Activated CD8-positive, alpha-beta T cell treated with anti-CD3 and anti-CD28 coated beads, Interleukin-2, amount 10 ng/mL, durations not matched to agents 7 days and 5 days (primary cell): Measurements from ENCODE around the gene NKD2. TPM values are rescaled to one million over a fixed set of nuclear protein-coding genes. Genes with fewer than 3 reads are reported as not detected.

Experiments used
- ATAC-seq: fragments of 150-1000 bp; cut with Tn5 transposase; one replicate; pipeline ENCODE4 v1.10.0; 2021; ENCODE audit warnings: moderate library complexity
- CTCF ChIA-PET: fragments of 350-600 bp; sonication (Branson Sonifier 250); formaldehyde crosslinking; loops from one replicate; lab custom pipeline; 2021; ENCODE audit warnings: antibody characterized with exemption; lab: Charles Lee
- POLR2A ChIA-PET: fragments of 350-600 bp; sonication (Branson Sonifier 250); formaldehyde crosslinking; loops from one replicate; lab custom pipeline; 2021; ENCODE audit warnings: antibody characterized with exemption; lab: Charles Lee
- DNase-seq: peaks from one replicate; pipeline ENCODE4 v3.0.0-alpha.2; 2020
- H3K27ac Mint-ChIP-seq: one replicate; pipeline ENCODE4 v1.8.0; 2021; ENCODE audit warnings: mild to moderate bottlenecking, mixed read lengths
- H3K27me3 Mint-ChIP-seq: one replicate; pipeline ENCODE4 v1.8.0; 2021; ENCODE audit warnings: low read depth, mixed read lengths
- H3K36me3 Mint-ChIP-seq: one replicate; pipeline ENCODE4 v1.8.0; 2021; ENCODE audit warnings: low read depth, mixed read lengths
- H3K4me1 Mint-ChIP-seq: one replicate; pipeline ENCODE4 v1.8.0; 2021; ENCODE audit warnings: low read depth, mixed read lengths
- H3K4me3 Mint-ChIP-seq: one replicate; pipeline ENCODE4 v1.8.0; 2021; ENCODE audit warnings: mild to moderate bottlenecking, mixed read lengths
- H3K9me3 Mint-ChIP-seq: one replicate; pipeline ENCODE4 v1.8.0; 2022; ENCODE audit warnings: mixed read lengths; ENCODE audit not compliant: insufficient read depth
- microRNA-seq: library from miRNA; unstranded; fragments of <30 nt; microRNA quantifications from one replicate; pipeline ENCODE4 v1.2.0, GENCODE V29; 2022
- total RNA-seq, 2 experiments: library from RNA; stranded (reverse); gene quantifications; one replicate each; pipeline ENCODE4 v1.2.3, GENCODE V29; 2021

Gene NKD2
- total RNA-seq, 2 experiments from 2014 or later, result 1.3 to 3.2 TPM

GRCh38 chr5:1086137-1086536 lies 77.5 kb downstream of the NKD2 start:
- Mint-ChIP-seq H3K9me3 (no peaks in the 10 kb centered on the region), H3K27me3 (no peaks in the 10 kb centered on the region), H3K36me3 (peaks cover 44% of the 10 kb centered on the region), H3K27ac (no peak overlapping the region), H3K4me1 (no peaks in the 10 kb centered on the region), H3K4me3 (no peak overlapping the region)
- ATAC-seq (no peak), DNase-seq (no peak)
- ChIA-PET POLR2A (no interaction called here), CTCF (no interaction called here)

GRCh38 chr5:1086871-1087270 lies 78.3 kb downstream of the NKD2 start:
- ChIA-PET CTCF (no interaction called here), POLR2A (no interaction called here)
- Mint-ChIP-seq H3K27me3 (no peaks in the 10 kb centered on the region), H3K36me3 (peaks cover 41% of the 10 kb centered on the region), H3K4me1 (no peaks in the 10 kb centered on the region), H3K9me3 (no peaks in the 10 kb centered on the region), H3K27ac (no peak overlapping the region), H3K4me3 (no peak overlapping the region)
- DNase-seq (no peak), ATAC-seq (no peak)

GRCh38 chr5:1087428-1087827 lies 78.8 kb downstream of the NKD2 start:
- POLR2A ChIA-PET, result no interaction called here
- H3K27ac Mint-ChIP-seq, result no peak overlapping the region
- H3K4me1 Mint-ChIP-seq, result no peaks in the 10 kb centered on the region

GRCh38 chr5:1088031-1088430 lies 79.4 kb downstream of the NKD2 start:
- ChIA-PET POLR2A (no interaction called here), CTCF (no interaction called here)
- H3K27me3 Mint-ChIP-seq, result no peaks in the 10 kb centered on the region

More at GRCh38 chr5:1087428-1087827, 78.8 kb downstream of the NKD2 start:
- Mint-ChIP-seq H3K36me3 (peaks cover 43% of the 10 kb centered on the region), H3K27me3 (no peaks in the 10 kb centered on the region), H3K4me3 (no peak overlapping the region), H3K9me3 (no peaks in the 10 kb centered on the region)
- CTCF ChIA-PET, result no interaction called here
- DNase-seq, result no peak
- ATAC-seq, result no peak

More at GRCh38 chr5:1088031-1088430, 79.4 kb downstream of the NKD2 start:
- Mint-ChIP-seq H3K4me3 (no peak overlapping the region), H3K27ac (no peak overlapping the region), H3K9me3 (no peaks in the 10 kb centered on the region), H3K36me3 (peaks cover 47% of the 10 kb centered on the region), H3K4me1 (no peaks in the 10 kb centered on the region)
- ATAC-seq, result no peak
- DNase-seq, result no peak

Small RNA genes within 50 kb of the gene (microRNA-seq; reads per million reads assigned to microRNA genes)
- not detected for gene MIR4635

Other genes starting within 250 kb of the NKD2 start
- gene ZDHHC11B, start 224.1 kb upstream of the NKD2 start, total RNA-seq, result under 1 TPM in 1 of 2 experiments, not detected in 1; 0.10 TPM
- gene ZDHHC11, start 157.8 kb upstream of the NKD2 start, total RNA-seq, result 10 to 100 TPM; 11.9 to 17.0 TPM
- 10 to 100 TPM; 58.9 to 60.7 TPM for gene BRD9, start 116.0 kb upstream of the NKD2 start, total RNA-seq
- gene TRIP13, start 115.9 kb upstream of the NKD2 start, total RNA-seq, result 10 to 100 TPM; 38.6 to 42.6 TPM
- gene SLC12A7, start 103.3 kb downstream of the NKD2 start, total RNA-seq, result 100 to 1,000 TPM; 101 to 111 TPM
- not detected for gene SLC6A19, start 192.8 kb downstream of the NKD2 start, total RNA-seq
- not detected for gene SLC6A18, start 216.6 kb downstream of the NKD2 start, total RNA-seq